A673 (cell line): Measurements from ENCODE around the gene TENM4.

Experiments
- EZH2 ChIP-seq: fragments of 200-600 bp; sonication (generic); IDR thresholded peaks from 2 replicates; pipeline ENCODE4 v1.6.1; 2017; ENCODE audit warnings: borderline replicate concordance, low read depth, mild to moderate bottlenecking, mixed read lengths, antibody characterized with exemption, low read length; ENCODE audit not compliant: poor library complexity, severe bottlenecking
- TF ChIP-seq, protein P1 (sequence below): fragments of 300-800, 200-600 bp; sonication (generic); conservative IDR thresholded peaks from 2 replicates; pipeline ENCODE4 v1.5.1; 2017; ENCODE audit warnings: low read depth, mild to moderate bottlenecking, antibody characterized with exemption, low read length, moderate library complexity, mixed read lengths

DNA sequence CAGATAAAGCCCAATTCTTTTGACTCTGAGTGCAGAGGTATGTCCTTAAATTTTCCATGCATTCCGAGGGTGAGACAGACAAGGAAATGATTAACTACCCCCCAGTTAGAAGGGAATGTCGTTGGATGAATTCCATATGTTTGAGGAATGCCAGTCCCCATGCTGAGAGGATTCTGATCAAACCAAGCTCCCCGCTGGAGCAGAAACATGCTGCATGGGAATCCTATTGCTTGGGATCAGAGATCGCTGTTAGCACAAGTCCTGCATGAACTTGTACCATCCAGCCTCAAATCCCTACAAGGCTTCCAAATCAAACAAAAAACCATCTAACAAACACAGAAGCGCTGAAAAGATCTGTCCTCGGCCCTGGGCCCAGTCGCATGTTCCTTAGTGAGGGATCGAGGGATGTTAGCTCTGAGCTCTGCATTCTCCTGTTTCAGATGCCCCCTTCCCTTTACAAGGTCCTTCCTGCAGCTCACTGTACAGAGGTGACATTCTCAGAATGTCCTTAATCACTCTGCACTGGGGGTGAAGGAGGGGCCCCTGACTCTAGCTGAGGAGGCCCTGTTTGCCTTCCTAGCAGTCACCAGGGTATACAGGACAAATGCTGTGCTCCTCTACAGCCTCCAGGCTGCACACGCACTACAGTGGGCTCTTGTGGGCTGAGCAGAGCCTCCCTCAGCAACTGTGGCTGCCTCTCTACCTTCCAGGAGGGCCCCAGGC is 353.4 kb downstream of the TENM4 start:
- TF ChIP-seq, protein P1, sequence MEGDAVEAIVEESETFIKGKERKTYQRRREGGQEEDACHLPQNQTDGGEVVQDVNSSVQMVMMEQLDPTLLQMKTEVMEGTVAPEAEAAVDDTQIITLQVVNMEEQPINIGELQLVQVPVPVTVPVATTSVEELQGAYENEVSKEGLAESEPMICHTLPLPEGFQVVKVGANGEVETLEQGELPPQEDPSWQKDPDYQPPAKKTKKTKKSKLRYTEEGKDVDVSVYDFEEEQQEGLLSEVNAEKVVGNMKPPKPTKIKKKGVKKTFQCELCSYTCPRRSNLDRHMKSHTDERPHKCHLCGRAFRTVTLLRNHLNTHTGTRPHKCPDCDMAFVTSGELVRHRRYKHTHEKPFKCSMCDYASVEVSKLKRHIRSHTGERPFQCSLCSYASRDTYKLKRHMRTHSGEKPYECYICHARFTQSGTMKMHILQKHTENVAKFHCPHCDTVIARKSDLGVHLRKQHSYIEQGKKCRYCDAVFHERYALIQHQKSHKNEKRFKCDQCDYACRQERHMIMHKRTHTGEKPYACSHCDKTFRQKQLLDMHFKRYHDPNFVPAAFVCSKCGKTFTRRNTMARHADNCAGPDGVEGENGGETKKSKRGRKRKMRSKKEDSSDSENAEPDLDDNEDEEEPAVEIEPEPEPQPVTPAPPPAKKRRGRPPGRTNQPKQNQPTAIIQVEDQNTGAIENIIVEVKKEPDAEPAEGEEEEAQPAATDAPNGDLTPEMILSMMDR = no peak
- no peak for TF ChIP-seq EZH2
